CD4-positive, alpha-beta T cell treated with Interleukin-2 at 100 ng/mL for 4 hours (primary cell): ENCODE data around the gene TCHP.
"Not testable (repeated sequence)": the region's sequence is repeated elsewhere in the genome, so short reads cannot be mapped to it uniquely, and the experiment has no call there.

Experiments used
- DNase-seq: peaks from one replicate; pipeline ENCODE4 v3.0.0-alpha.2; 2020; ENCODE audit warnings: low spot score

TCHP gene

DNA sequence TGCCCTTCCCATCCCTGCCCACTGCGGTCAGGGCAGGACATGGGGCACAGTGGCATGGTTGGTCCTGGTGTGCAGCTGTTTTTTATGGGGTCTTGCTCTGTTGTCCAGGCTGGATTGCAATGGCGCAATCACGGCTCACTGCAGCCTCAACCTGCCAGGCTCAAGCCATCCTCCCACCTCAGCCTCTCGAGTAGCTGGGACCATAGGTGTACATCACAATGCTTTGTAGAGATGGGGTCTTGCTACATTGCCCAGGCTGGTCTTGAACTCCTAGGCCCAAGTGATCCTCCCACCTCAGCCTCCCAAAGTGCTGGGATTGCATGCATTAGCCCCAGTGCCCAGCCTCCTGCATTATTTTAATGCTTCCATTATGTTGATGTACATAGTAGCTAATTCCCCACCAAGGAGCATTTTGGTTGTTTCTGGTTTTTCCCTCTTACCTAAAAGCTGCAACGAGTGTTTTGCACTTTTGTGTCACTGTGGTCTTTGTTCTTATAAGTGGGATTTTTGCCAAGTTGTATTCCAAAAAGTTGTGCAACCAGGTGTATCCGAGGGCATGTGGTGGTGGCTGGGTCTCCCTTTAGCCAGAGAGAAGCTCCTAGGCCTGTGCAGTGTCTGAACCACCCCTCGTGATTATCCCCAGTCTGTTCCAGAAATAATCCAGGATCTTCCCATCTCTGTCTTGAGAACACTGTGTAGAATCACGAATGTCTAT lies 10.3 kb downstream of the TCHP start:
- DNase-seq = no peak

DNA sequence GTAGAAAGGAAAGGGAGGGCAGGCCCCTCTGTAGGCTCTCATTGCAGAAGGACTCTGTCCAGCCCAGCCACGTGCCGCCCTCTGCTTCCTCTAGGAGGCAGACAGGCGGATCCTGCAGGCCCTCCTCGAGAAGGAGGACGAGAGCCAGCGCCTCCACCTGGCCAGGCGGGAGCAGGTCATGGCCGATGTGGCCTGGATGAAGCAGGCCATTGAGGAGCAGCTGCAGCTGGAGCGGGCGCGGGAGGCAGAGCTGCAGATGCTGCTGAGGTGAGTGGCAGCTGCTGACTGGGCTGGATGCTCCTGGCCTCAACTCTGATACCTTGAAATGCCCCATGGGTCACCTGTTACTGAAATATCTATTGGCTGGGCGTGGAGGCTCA lies 10.9 kb downstream of the TCHP start:
- DNase-seq = no peak

DNA sequence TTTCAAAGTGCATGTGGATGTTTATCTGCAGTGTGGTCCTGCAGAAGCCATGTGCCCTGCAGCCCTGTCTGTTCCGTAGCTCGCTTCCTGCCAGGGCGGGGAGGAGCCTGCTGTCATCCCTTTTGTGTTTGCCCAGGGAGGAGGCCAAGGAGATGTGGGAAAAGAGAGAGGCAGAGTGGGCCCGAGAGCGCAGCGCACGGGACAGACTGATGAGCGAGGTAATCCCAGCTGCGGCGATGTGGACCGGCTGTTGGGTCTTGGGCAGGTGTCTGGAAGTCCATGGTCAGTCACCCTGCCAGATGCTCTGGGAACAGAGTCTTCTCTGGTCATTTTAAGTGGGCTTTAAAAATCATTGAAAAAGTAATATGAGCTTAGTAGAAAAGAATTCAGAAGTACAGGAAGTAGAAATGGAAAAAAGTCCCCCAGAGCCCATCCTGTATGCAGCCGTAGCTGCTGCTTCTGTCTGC lies 12.8 kb downstream of the TCHP start:
- DNase-seq = no peak

DNA sequence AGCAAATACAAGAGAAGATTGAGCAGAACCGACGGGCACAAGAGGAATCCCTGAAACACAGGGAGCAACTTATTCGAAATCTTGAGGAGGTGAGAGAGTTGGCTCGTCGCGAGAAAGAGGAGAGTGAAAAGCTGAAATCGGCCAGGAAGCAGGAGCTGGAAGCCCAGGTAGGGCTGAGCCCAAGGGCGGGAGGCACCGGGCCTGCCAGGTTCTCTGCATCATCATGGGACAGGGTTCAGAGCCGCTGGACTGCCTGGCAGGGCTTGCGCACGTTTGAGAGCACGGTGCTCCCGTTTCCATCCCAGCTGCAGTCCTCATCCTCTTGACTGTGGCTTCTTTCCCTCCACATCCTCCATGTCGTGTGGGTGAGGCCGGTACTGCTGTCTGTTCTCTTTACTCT lies 14.4 kb downstream of the TCHP start:
- DNase-seq = no peak

DNA sequence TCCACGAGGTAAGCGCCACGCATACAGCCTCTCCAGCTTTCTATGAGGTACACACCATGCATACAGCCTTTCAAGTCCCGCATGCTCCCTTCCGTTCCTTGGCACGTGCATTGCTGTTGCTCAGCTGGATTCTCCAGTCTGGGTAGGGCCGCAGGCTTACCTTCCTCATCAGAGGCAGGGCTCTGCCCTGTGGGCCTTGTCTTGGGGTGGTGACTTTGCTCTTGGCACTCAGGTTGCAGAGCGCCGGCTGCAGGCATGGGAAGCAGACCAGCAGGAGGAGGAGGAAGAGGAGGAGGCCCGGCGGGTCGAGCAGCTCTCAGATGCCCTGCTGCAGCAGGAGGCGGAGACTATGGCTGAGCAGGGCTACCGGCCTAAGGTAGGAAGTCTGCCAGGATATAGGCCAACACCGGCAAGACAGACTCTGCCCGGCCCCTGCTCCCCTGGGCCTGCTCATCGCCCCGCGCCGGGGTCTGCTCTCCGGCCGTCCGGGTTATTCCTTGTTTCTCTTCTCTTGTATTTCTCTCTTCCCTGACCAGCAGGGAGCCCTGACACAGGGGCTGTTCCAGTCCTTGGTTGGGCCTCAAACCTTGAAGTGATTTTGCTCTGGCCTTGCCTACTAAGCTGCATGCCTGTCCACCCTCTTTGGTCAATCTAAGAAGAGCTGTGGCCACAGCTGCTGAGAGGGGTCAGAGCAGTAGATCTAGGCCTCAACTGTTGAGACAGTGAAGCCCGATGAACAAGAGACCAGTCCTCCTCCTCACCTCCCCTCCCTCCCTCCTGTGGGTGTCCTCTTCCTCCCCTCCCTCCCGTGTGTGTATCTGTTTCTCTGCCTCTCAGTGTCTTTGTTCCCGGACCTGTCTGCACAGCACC lies 15.3 kb downstream of the TCHP start:
- no peak for DNase-seq

DNA sequence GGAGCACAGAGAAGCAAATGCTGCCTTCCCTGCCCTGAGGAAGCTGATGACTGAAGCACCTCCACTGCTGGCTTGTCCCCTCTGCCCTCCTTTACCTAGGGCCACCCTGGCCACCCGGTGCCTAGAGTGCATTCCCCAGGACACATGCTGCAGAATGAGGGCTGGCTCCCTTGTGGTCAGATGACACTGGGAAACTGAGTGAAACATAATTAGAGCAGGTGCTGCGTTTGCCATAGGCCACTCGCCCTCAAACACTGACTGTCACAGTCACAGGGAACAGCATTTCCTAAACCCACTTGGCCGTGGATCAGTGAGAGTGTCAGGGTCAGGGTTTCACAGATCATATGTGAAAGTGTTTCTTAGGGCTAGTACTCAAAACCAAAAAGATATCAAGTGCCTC lies 16.0 kb downstream of the TCHP start:
- no peak for DNase-seq

DNA sequence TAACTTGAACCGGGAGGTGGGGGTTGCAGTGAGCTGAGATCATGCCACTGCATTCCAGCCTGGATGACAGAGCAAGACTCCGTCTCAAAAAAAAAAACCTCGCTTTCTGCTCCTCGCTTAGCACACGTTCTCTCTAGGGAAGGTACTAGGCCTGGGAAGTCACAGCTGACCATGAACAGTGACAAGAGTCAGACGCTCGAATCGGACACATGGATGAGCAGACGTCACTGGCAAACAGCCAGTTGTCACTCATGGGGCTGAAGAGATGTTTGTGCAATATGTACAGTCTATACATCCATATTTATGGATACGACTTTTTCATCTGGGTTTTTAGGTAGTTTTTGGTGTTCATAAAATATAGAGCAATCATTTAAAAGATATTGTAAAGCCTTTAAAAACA lies 19.4 kb downstream of the TCHP start:
- DNase-seq = no peak

DNA sequence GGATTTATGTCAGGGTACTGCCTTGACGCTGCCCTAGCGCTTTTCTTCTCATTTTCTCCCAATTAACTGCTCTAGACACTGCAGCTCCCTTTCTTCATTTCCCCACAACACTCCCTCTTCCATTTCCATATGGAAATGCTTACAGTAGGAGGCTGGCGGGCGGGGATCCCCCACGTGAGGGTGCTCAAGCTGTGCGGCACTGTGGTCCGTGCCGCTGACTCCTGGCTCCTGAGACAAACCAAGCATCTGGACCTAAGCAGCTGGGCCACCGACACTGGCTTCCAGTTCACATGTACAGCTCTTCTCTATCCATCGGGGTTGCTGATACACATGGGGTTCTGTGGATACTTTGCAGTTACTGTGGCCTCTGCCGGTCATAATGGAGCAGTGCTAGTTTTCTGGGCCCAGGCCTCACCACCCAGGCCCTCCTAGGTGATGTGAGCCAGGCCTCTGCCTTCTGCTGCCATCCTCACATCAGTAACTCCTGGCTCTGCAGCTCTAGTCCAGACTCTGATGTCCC lies 20.2 kb downstream of the TCHP start:
- no peak for DNase-seq

DNA sequence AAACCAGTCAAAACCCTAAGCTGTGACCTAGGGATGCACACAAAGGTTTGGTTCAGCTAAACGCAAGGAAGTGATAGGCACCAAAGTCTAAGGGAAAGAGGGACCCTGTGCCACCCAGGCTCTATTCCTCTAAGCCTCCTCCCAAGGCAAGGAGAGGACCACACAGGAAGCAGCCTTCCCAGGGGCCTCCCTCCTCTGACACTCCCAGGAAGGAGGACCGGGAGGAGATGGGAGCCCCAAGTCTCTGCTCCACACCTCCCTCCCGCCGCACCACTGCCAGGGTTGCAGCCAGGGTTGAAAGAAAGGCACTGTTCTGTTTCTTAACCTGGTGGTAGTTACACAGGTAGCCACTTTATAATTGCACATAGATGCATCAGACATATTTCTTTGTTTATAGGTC lies 21.9 kb downstream of the TCHP start:
- DNase-seq = no peak

DNA sequence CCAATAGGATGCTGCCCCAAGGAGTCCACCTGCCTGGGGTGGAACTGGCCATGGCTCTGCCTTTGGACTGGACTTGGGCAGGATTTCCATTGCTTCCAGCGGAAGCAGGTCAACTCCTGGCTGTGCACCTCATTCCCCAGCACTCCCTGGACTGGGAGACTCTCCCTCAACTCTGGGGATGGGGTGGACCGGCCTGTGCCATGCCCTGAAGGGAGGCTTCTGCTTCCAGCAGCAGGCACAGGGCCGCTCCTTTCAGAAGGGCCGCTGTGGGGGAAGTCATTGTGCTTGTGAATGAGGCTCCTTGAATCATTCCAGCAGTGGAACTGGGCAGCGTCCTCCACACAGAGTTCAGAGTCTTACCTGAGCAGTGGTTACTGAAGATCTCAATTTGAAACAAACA lies 23.0 kb downstream of the TCHP start:
- no peak for DNase-seq

DNA sequence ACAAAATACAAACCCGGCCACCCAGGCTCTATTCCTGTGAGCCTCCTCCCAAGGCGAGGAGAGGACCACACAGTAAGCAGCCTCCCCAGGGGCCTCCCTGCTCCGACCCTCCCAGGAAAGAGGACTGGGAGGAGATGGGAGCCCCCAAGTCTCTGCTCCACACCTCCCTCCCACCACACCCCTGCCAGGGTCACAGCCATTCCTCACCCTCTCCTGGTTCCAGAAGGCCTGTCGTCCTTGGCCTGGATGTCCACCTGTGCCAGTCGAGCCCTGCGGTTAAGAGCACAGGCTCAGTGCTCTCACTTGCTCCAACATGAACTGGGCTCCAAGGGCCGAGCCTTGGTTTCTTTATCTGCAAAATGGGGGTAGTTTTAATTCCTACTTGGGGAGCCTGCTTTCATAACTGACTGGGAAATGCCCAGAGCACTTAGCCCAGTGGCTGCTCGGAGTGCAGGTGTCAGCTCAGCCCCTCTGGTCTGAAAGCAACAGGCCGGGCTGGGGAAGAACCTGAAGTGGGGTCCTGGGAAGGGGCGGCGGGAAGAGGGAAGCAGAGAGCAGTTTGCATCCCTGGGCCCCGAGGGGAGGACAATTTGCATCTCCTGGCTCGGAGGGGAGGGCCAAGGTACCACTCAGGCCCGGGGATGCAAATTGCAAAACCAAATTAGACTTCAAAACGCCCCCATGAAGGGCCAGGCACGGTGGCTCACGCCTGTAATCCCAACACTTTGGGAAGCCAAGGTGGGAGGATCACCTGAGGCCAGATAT lies 23.6 kb downstream of the TCHP start:
- DNase-seq = no peak

DNA sequence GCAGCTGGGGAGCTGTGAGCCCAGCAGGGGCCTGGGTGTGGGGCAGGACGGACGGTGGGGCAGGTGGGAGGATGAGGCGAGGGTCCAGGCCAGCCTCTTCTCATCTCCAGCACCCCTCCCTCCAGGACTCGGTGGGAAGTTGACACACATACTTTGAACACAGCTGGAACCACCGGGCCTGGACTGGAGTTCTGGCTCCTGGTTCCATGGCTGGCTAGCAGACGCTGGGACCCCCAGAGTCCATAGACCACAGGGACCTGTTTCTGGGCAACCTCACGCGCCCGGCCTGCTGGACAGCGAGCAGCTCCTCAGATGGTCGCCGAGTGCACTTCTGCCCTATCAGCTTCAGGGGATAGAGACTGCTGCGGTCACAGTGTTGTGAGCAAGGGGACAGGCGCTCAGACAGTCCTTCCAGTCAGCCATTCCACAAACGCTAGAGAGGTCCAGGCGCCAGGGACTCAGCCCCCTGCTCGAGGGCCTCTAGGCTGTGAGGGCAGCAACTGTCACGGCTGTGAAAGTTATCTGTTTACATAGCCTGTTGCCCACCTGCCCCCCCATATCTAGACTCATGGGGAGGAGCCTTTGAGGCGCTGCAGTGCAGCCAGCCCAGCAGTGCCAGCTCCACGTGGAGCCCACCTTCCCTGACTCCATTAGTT lies 25.2 kb downstream of the TCHP start:
- DNase-seq = no peak

DNA sequence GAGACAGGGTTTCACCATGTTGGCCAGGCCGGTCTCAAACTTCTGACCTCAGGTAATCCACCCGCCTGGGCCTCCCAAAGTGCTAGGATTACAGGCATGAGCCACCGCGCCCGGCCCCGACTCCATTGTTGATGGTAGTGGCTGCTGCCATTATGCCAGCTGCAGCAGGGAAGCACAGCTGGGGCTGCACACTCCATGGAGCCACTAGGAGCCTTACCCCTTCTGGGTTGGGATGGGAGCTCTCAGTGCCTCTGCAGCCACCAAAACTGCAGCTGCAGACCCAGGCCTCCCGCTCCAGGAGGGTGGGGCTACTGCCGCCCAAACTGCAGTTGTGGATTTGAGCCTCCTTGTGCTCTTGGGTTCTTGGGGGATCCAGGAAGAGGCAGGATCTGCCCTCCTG lies 25.9 kb downstream of the TCHP start:
- no peak for DNase-seq

DNA sequence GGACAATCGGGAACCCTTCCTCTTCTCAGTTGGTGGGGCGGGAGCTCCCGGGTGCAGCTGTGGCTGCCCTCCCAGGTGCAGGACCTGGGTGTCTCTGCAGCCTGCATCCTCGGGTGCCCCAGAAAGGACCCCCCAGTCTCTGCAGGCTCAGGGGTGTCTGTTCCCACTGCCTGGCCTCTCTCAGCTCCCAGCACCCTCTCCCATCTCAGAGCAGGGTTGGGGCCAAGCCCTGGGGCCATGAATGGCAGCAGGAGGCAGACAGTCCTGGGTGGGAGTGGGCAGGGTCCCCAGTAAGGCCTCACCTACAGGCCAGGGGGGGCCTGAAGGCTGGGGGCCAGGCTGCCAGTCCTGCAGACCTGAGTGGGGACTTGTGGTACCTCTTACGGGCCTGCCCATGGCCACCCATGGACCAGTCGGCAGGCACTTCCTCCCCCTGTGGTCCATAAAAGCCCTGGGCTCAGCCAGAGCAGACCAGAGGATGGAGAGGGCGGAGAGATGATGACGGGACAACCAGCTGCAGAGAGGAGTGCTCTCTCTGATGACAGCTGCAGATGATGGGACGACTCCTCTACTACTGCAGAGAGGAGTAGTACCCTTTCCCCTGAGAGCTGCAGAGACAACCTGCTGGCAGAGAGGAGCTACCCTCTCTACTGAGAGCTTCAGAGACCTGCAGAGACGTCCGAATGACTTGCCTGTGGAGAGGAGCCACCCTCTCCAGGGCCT lies 26.6 kb downstream of the TCHP start:
- DNase-seq = no peak

DNA sequence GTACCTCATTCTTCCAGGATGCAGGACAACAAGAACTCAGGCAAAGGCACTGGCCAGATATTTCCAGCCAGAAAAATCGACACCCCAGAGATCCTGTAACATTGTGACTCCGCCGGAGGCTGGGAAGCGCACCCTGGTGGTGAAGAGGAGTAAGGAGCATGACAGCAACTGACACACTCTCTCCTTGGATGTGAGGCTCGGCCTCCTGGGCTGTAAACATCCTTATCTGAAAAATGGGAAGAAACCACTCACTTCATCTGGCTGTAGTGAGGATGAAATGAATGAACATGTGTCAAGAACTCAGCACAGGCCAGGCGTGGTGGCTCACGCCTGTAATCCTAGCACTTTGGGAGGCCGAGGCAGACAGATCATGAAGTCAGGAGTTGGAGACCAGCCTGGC lies 27.5 kb downstream of the TCHP start:
- peak; percentile 50 for DNase-seq

DNA sequence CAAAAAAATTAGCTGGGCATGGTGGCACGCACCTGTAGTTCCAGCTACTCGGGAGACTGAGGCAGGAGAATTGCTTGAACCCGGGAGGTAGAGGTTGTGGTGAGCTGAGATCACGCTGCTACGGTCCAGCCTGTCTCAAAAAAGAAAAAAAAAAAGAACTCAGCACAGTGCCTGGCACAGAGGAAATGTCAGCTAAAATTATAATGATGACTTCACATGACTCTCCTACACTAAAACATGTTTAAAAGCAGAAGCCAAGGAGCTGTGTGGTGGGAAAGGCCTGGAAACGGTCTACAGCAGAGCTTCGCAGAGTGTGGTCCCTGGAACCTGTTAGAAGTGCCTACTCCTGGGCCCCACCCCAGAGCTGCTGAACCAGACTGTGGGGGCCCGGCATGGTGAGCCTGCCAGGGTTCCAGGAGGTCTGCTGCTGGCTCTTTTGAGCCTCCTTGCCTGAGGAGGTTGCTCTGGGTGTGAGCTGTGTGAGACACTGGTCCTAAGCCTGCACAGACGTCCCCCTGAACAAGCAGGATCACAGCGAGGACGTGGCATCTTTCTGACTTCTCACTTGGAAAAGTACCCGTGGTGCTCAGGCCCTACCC lies 28.1 kb downstream of the TCHP start:
- no peak for DNase-seq

DNA sequence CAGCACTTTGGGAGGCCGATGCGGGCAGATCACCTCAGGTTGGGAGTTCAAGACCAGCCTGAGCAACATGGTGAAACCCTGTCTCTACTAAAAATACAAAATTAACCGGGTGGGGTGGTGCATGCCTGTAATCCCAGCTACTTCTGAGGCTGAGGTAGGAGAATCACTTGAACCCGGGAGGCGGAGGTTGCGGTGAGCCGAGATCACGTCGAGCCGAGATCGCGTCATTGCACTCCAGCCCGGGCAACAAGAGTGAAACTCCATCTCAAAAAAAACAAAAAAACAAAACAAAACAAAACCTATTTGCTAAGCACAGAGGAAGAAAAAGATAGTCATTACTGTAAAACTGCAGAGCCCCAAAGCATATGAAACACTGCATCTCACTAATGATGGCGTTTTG lies 29.3 kb downstream of the TCHP start:
- DNase-seq = not testable (repeated sequence)

DNA sequence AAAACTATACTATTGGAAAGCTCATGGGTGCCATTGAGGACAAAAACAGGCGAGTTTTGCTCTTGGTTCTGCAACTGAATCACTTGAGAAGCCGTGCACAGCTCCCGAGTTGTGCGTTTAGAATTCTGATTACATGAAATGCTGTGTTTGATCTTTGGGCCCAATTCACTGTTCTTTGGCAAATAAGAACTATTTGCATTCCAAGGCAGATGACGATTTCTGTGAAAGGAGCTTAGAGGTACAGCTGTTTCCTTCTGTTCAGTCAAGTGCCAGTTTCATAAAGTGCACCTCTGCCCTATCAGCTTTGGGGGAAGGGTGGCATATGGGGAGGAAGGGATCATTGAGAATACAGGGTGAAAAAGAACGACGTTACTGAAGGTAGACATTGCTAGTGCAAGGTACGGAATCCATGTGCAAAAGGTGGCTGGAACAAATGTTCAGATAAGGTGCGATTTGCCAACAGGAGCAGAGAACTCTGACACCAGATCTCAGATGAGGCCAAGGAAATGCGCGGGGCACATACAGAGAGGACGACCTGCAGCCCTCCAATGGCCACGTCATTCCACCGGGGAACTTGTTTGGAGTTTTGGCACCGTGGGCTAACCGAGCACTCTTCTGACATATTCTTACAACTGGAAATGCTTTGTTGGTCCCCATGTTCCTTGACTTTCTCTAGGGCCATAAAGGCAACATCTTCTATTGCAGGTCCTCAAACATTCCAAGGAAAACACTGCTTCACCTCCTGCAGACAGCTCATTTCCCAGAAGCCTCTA lies 30.1 kb downstream of the TCHP start:
- no peak for DNase-seq

DNA sequence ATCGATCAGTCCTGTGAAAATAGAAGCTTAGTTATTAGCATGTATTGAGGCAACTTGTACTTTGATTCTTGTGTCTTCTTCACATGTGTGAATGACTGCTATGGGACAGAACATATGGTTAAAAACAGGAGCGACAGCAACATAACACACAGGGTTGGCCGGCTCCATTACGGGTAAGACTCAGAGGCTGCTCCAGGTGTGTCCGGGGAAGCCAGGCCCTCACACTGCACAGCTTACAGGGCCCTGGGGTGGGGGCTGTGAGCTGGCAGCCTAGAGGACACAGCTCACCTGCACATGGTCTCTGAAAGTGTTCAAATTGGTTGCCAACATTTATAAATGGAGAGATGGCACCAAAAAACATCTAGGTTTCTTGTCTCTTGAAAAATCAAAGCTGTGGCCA lies 31.1 kb downstream of the TCHP start:
- no peak for DNase-seq

DNA sequence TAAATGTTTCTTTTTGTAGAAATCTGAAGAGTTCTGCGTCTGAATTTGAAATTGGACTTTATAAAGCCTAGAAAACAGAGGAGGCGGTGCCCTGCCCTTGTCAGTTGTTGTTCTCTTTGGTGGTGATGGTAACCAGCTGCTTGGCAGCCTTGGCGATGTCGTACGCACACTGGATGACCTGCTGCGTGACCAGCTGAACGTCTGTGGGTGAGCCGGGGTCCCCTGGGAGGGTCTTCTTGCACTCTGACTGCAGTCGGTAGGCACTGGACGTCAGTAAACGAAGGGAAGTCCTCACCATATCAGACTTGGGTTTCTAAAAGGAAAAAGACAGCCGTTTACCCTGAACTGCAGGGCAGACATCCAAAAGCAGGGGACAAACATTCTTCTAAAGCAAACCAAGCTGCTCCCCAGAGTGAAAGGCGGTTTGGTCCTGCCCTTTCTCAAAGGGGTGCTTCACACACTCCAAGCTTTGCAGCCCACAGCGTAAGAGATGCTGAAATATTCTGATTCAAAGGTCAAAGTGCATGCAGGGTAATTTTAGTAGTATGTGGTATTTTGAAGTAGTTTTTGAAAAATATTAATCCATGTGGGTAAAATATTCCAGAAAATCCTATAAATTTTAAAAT lies 32.9 kb downstream of the TCHP start:
- DNase-seq = no peak
